ENCODE results near the gene ZNF23. TPM values are rescaled to one million over a fixed set of nuclear protein-coding genes. Genes with fewer than 3 reads are reported as not detected.

ZNF23 gene
- total RNA-seq, 2 donors from 2014 or later = 4.4 to 5.3 TPM

DNA sequence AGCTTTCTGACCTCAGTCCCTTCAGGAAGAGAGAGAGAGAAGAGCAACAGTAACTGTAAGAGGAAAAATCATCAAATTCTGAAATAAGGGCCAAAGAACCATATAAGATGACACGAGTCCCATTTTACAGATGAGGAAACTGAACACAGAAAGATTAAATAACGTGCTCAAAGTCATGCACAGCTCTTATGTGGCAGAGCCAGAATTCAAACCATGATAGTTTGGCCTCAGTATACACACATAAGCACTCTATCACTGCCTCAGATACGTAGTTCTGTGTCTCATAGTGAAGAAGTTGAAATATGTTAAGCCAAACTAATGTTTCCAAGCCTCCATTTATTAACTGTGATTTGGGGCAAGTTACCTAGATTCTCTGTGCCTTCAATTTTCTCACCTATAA, 29.0 kb upstream of the ZNF23 start:
- no peaks in the 10 kb centered on the region for H3K27me3 ChIP-seq
- no peaks in the 10 kb centered on the region for H3K9me3 ChIP-seq
- WGBS, 2 donors = 65% methylated on average over 3 of the region's 3 CpGs
- H3K4me1 ChIP-seq = no peaks in the 10 kb centered on the region
- no peak overlapping the region for H3K4me3 ChIP-seq
- TF ChIP-seq POLR2A (IDR thresholded peaks at IDR 0.05) = no peak
- TF ChIP-seq CTCF (IDR thresholded peaks at IDR 0.05) = no peak
- H3K27ac ChIP-seq = no peak overlapping the region
- DNase-seq = no peak
- H3K36me3 ChIP-seq (replicated peaks in 1 of 2; ENCODE audit: insufficient read depth in 1 of 2, low read depth in 2 of 2) = no peaks in the 10 kb centered on the region
- intact Hi-C loops (cut with DNase I) = no loop called here
- no peak for ATAC-seq

GRCh38 chr16:71490361-71490760, 28.3 kb upstream of the ZNF23 start:
- no peaks in the 10 kb centered on the region for H3K4me1 ChIP-seq
- H3K9me3 ChIP-seq = no peaks in the 10 kb centered on the region
- no peaks in the 10 kb centered on the region for H3K36me3 ChIP-seq (replicated peaks in 1 of 2; ENCODE audit: insufficient read depth in 1 of 2, low read depth in 2 of 2)
- DNase-seq (no peak), ATAC-seq (no peak)
- no peak overlapping the region for H3K27ac ChIP-seq
- no peak for TF ChIP-seq CTCF (IDR thresholded peaks at IDR 0.05)
- no peak for TF ChIP-seq POLR2A (IDR thresholded peaks at IDR 0.05)
- intact Hi-C loops (cut with DNase I) = no loop called here
- no peaks in the 10 kb centered on the region for H3K27me3 ChIP-seq
- H3K4me3 ChIP-seq = no peak overlapping the region

DNA sequence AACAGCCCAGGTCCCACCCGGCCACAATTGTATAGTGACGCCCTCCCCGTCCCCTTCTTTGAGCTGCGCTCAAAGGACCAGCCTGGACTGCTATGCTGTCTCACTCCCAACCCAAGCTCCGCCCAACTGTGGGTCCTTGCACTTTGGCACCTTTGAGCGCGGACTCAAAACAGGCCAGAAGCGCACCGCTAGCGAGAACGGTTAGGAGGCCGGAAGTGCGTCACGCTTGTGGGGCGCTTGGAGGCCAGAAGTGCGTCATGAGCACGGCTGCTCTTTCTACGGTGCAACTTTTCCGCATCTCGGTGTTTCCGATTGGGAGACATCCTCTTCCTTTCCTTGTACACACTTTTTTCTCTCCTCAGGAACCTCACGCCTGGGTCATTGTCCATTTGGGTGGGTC, 27.1 kb upstream of the ZNF23 start, which contains the start of gene ZNF19:
ZNF19 (minus strand) TSS at position 203 of the 400 bp plus-strand sequence. CDS start 7,210 bp downstream, outside the sequence.
- H3K4me3 ChIP-seq = no peak within 1 kb of the TSS
- ATAC-seq (no peak), DNase-seq (no peak)
- no peaks in the 10 kb centered on the region for H3K36me3 ChIP-seq (replicated peaks in 1 of 2; ENCODE audit: insufficient read depth in 1 of 2, low read depth in 2 of 2)
- H3K27me3 ChIP-seq = no peaks in the 10 kb centered on the region
- H3K27ac ChIP-seq = no peak within 1 kb of the TSS
- intact Hi-C loops (cut with DNase I) = no loop called here
- WGBS, 2 donors = 85 to 87% methylated on average over 22 of the region's 22 CpGs
- TF ChIP-seq CTCF (IDR thresholded peaks at IDR 0.05) (no peak), POLR2A (IDR thresholded peaks at IDR 0.05) (no peak)
- no peaks in the 10 kb centered on the region for H3K4me1 ChIP-seq
- no peaks in the 10 kb centered on the region for H3K9me3 ChIP-seq

GRCh38 chr16:71484006-71484893, 22.2 kb upstream of the ZNF23 start:
- intact Hi-C loops (cut with DNase I) = no loop called here
- H3K36me3 ChIP-seq (replicated peaks in 1 of 2; ENCODE audit: insufficient read depth in 1 of 2, low read depth in 2 of 2) = no peaks in the 10 kb centered on the region
- TF ChIP-seq POLR2A (IDR thresholded peaks at IDR 0.05) (peak; percentile 42 to 82 (median 80)), CTCF (IDR thresholded peaks at IDR 0.05) (peak in 1 of 7 experiments; percentile 4)
- H3K27me3 ChIP-seq = no peaks in the 10 kb centered on the region
- H3K27ac ChIP-seq = peak overlapping the region; percentile 77 to 95 (median 87)
- H3K9me3 ChIP-seq = no peaks in the 10 kb centered on the region
- H3K4me1 ChIP-seq = peaks cover 7% of the 10 kb centered on the region
- H3K4me3 ChIP-seq = peak overlapping the region; percentile 71 to 83
- WGBS, 2 donors = 0 to 1% methylated on average over 14 to 44 of the region's 44 CpGs
- ATAC-seq = peak; percentile 96
- peak; percentile 83 to 91 (median 86) for DNase-seq

Measured in body of pancreas (tissue), 4 donors.